A549 (cell line): ENCODE results near the gene TP53BP2. TPM values are rescaled to one million over a fixed set of nuclear protein-coding genes. Genes with fewer than 3 reads are reported as not detected.

Experiments
- ATAC-seq, 2 experiments: fragments of 200-7000 bp in 1 of 2; fragments of >200 bp in 1 of 2; cut with Nextera tagmentation in 1 of 2; cut with Tn5 transposase in 1 of 2; 3 replicates each; pipeline versions ENCODE4 v1.8.0 to v1.9.1; 2018 to 2020; ENCODE audit warnings: mild to moderate bottlenecking in 1 of 2, moderate library complexity in 1 of 2
- CTCF ChIA-PET: fragments of 300-600 bp; sonication (Branson Sonifier 250); formaldehyde crosslinking; extraction: SDS; loops from one replicate; lab custom pipeline; 2021; ENCODE audit warnings: antibody characterized with exemption, inconsistent platforms; lab: Yijun Ruan, JAX
- POLR2A ChIA-PET: fragments of 350-600 bp; formaldehyde crosslinking; extraction: SDS; loops from one replicate; lab custom pipeline; 2021; ENCODE audit warnings: antibody characterized with exemption, inconsistent platforms; lab: Yijun Ruan, JAX
- DNase-seq, 2 experiments: peaks; one replicate each; pipeline versions ENCODE4 v3.0.0 to v3.0.0-alpha.2; 2011 to 2016; ENCODE audit warnings: low read depth in 1 of 2, low spot score in 1 of 2
- FAIRE-seq: peaks from 2 replicates; lab custom pipeline; 2011; peaks lifted over from hg19 to GRCh38; lab: Jason Lieb, UNC
- H3K27ac ChIP-seq, 2 experiments: fragments of >200 bp; sonication (Bioruptor Twin); formaldehyde crosslinking; 3 replicates each; pipeline ENCODE4 v1.5.1; 2016 to 2017
- H3K4me1 ChIP-seq: fragments of >200 bp; sonication (Bioruptor Twin); formaldehyde crosslinking; 3 replicates; pipeline ENCODE4 v1.6.1; 2016
- H3K4me2 ChIP-seq: fragments of >200 bp; sonication (Bioruptor Twin); formaldehyde crosslinking; 3 replicates; pipeline ENCODE4 v1.6.1; 2016
- H3K4me3 ChIP-seq: fragments of >200 bp; sonication (Bioruptor Twin); formaldehyde crosslinking; 3 replicates; pipeline ENCODE4 v1.5.1; 2016
- H3K9me3 ChIP-seq: fragments of >200 bp; sonication (Bioruptor Twin); formaldehyde crosslinking; 3 replicates; pipeline ENCODE4 v1.6.1; 2016
- CBX2 ChIP-seq: fragments of 200-600 bp; sonication (generic); IDR thresholded peaks from 2 replicates; pipeline ENCODE4 v1.6.1; 2016; ENCODE audit warnings: low read depth, mild to moderate bottlenecking, borderline replicate concordance
- CBX8 ChIP-seq: fragments of 200-600 bp; sonication (generic); IDR thresholded peaks from 2 replicates; pipeline ENCODE4 v1.6.1; 2016
- CHD4 ChIP-seq: fragments of 200-600 bp; sonication (generic); IDR thresholded peaks from 2 replicates; pipeline ENCODE4 v1.6.1; 2016; ENCODE audit warnings: antibody characterized with exemption, mild to moderate bottlenecking, borderline replicate concordance
- EHF ChIP-seq: fragments of 250-450 bp; sonication (Bioruptor Pico); IDR thresholded peaks from 2 replicates; pipeline ENCODE4 v1.5.0; 2020; ENCODE audit warnings: mild to moderate bottlenecking
- EHMT2 ChIP-seq: fragments of 200-600 bp; sonication (generic); IDR thresholded peaks from 2 replicates; pipeline ENCODE4 v1.6.1; 2016; ENCODE audit warnings: antibody characterized with exemption, low read depth, mild to moderate bottlenecking, moderate library complexity
- EP300 ChIP-seq, 2 experiments: fragments of >200 bp; sonication (Bioruptor Twin); formaldehyde crosslinking; IDR thresholded peaks; 2 replicates in 1 of 2; 3 replicates in 1 of 2; pipeline ENCODE4 v1.6.1; 2016 to 2017
- FOSB ChIP-seq: fragments of 250-450 bp; sonication (Bioruptor Pico); IDR thresholded peaks from 2 replicates; pipeline ENCODE4 v1.5.0; 2020; ENCODE audit warnings: mild to moderate bottlenecking, moderate library complexity
- JUN ChIP-seq, 2 experiments: fragments of >200 bp; sonication (Bioruptor Twin); formaldehyde crosslinking; IDR thresholded peaks; 2 replicates in 1 of 2; 3 replicates in 1 of 2; pipeline ENCODE4 v1.6.1; 2016 to 2017
- MAZ ChIP-seq: fragments of 150-350 bp; IDR thresholded peaks from 2 replicates; pipeline ENCODE4 v1.6.1; 2014; ENCODE audit warnings: antibody characterized with exemption, low read depth, low read length, borderline replicate concordance
- MYC ChIP-seq: IDR thresholded peaks from 2 replicates; pipeline ENCODE4 v1.6.1; 2012; ENCODE audit warnings: mild to moderate bottlenecking, inconsistent platforms, low read length, improper control_type of control experiment, borderline replicate concordance
- NFE2L2 ChIP-seq: fragments of 150-350 bp; conservative IDR thresholded peaks from 2 replicates; pipeline ENCODE4 v1.6.1; 2014; ENCODE audit warnings: low read length
- PHF8 ChIP-seq: fragments of 200-600 bp; sonication (generic); IDR thresholded peaks from 2 replicates; pipeline ENCODE4 v1.6.1; 2016; ENCODE audit warnings: low read depth, mild to moderate bottlenecking, antibody characterized with exemption, moderate library complexity, borderline replicate concordance
- RARB ChIP-seq: fragments of 250-450 bp; sonication (Bioruptor Pico); IDR thresholded peaks from 2 replicates; pipeline ENCODE4 v1.8.0; 2021; ENCODE audit warnings: mild to moderate bottlenecking, moderate library complexity
- SMC3 ChIP-seq: fragments of >200 bp; sonication (Bioruptor Twin); formaldehyde crosslinking; IDR thresholded peaks from 3 replicates; pipeline ENCODE4 v1.6.1; 2018; ENCODE audit warnings: inconsistent platforms
- SREBF2 ChIP-seq: fragments of 450-650 bp; IDR thresholded peaks from 2 replicates; pipeline ENCODE4 v1.6.1; 2014; ENCODE audit warnings: mild to moderate bottlenecking, moderate library complexity
- TP53 ChIP-seq: fragments of 250-450 bp; sonication (Bioruptor Pico); IDR thresholded peaks from 2 replicates; pipeline ENCODE4 v1.5.0; 2021; ENCODE audit warnings: mild to moderate bottlenecking, moderate library complexity
- ZC3H11A ChIP-seq: fragments of 450-650 bp; IDR thresholded peaks from 2 replicates; pipeline ENCODE4 v1.6.1; 2014; ENCODE audit warnings: antibody characterized with exemption, mild to moderate bottlenecking
- ZFP36 ChIP-seq: fragments of 450-650 bp; IDR thresholded peaks from 2 replicates; pipeline ENCODE4 v1.6.1; 2014; ENCODE audit warnings: borderline replicate concordance; ENCODE audit not compliant: partially characterized antibody
- ZNF302 ChIP-seq: fragments of 250-450 bp; sonication (Bioruptor Pico); IDR thresholded peaks from 2 replicates; pipeline ENCODE4 v1.9.0; 2021; ENCODE audit warnings: inconsistent platforms, mild to moderate bottlenecking, moderate library complexity
- WGBS: methylation state at CpG from one replicate; pipeline ENCODE4 v1.1.6; 2017; ENCODE audit errors: missing lambda C conversion rate; 5-methylcytosine and 5-hydroxymethylcytosine counted together
- polyA plus RNA-seq, 4 experiments: library from polyadenylated mRNA; depleted of rRNA in 3 of 4; stranded (reverse); fragments of >200 nt; fragmentation: RNase III in 1 of 4; extraction: RNeasy Plus Mini Kit Qiagen cat#74134 plus additional on column Dnase treatment in 1 of 4; gene quantifications; 2 replicates in 3 of 4; 3 replicates in 1 of 4; pipeline ENCODE4 v1.2.3, GENCODE V29; 2011 to 2017
- TF ChIP-seq, protein P1 (sequence below): fragments of 250-450 bp; sonication (Bioruptor Pico); IDR thresholded peaks from 2 replicates; pipeline ENCODE4 v1.5.0; 2021; ENCODE audit warnings: mild to moderate bottlenecking, moderate library complexity, borderline replicate concordance
- TF ChIP-seq, protein P2 (sequence below): fragments of 450-650 bp; IDR thresholded peaks from 2 replicates; pipeline ENCODE4 v1.6.1; 2014; ENCODE audit warnings: antibody characterized with exemption
- TF ChIP-seq, protein P3 (sequence below): fragments of >200 bp; sonication (Bioruptor Twin); formaldehyde crosslinking; IDR thresholded peaks from 3 replicates; pipeline ENCODE4 v1.6.1; 2016
- TF ChIP-seq, protein P4 (sequence below): fragments of >200 bp; sonication (Bioruptor Twin); formaldehyde crosslinking; IDR thresholded peaks from 3 replicates; pipeline ENCODE4 v1.5.1; 2016

TP53BP2 gene
- polyA plus RNA-seq, 2 of the 4 experiments (the other 2 are of a cell fraction) = 14.0 to 33.5 TPM

DNA sequence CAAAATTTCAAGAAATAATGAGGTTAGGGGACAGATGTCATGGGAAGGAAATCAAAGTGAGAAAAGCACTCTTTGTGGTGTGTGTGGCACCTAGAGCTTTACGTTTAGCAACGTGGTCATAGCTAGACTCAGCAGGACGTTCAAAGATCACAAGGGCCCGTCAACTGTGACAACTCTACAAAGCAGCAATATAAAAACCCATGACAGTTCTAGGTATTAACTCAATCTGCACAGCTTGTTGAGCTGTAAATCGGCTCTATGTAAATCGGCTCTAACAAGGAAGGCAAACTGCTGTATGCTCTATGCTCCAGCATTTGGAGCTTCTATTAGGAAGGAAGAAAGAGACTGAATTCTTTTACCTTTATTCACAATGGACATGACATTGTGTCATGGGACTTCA, 64.8 kb downstream of the TP53BP2 start:
- H3K4me1 ChIP-seq = peaks cover 7% of the 10 kb centered on the region
- TF ChIP-seq RARB (CRISPR knock-in tag) (no peak), MYC (no peak), CBX2 (no peak)
- TF ChIP-seq, protein P1, sequence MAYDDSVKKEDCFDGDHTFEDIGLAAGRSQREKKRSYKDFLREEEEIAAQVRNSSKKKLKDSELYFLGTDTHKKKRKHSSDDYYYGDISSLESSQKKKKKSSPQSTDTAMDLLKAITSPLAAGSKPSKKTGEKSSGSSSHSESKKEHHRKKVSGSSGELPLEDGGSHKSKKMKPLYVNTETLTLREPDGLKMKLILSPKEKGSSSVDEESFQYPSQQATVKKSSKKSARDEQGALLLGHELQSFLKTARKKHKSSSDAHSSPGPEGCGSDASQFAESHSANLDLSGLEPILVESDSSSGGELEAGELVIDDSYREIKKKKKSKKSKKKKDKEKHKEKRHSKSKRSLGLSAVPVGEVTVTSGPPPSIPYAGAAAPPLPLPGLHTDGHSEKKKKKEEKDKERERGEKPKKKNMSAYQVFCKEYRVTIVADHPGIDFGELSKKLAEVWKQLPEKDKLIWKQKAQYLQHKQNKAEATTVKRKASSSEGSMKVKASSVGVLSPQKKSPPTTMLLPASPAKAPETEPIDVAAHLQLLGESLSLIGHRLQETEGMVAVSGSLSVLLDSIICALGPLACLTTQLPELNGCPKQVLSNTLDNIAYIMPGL (CRISPR knock-in tag) = no peak
- TF ChIP-seq, all 56 proteins: peak for 0
- Histone ChIP-seq H3K4me3 (no peak overlapping the region), H3K27ac (no peak overlapping the region), H3K9me3 (no peaks in the 10 kb centered on the region), H3K4me2 (no peak overlapping the region)
- ChIA-PET POLR2A (interaction anchor here (1.3 kb wide), 1 partner anchor 9 kb away, joined by 6 read pairs; no protein-coding TSS in a partner anchor), CTCF (interaction anchor here (1.3 to 2.7 kb wide), 5 partner anchors 11 to 83 kb away, joined by 3 to 7 read pairs (median 4); partner anchors contain the start of genes CAPN2 and TP53BP2)
- WGBS = 81% methylated on average over 6 of the region's 6 CpGs
- ATAC-seq = no peak
- DNase-seq = no peak
- FAIRE-seq = no peak

DNA sequence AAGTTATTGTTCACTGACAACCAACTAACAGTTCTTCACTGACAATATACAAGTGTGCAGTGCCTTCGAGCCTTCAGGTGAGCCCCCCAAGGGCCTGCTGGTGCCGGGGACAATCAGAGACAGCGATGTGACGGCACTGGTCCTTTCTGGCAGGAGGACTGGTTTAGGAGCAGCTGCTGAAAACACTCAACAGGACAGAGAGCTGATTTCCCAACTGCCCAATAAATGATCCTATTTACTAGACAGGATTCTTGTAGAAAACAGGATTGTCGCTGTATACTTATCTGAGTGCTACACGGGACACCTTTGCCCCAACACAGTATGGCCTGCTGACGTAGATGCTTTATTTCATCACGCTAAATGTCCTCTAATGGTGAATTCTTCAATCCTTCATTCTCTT, 65.4 kb downstream of the TP53BP2 start:
- ATAC-seq = no peak
- Histone ChIP-seq H3K27ac (no peak overlapping the region), H3K4me3 (no peak overlapping the region), H3K9me3 (no peaks in the 10 kb centered on the region), H3K4me1 (peaks cover 13% of the 10 kb centered on the region), H3K4me2 (no peak overlapping the region)
- TF ChIP-seq ZFP36 (no peak), CBX8 (no peak), SREBF2 (no peak), CHD4 (no peak), MAZ (no peak), PHF8 (no peak), CBX2 (no peak)
- TF ChIP-seq, protein P2, sequence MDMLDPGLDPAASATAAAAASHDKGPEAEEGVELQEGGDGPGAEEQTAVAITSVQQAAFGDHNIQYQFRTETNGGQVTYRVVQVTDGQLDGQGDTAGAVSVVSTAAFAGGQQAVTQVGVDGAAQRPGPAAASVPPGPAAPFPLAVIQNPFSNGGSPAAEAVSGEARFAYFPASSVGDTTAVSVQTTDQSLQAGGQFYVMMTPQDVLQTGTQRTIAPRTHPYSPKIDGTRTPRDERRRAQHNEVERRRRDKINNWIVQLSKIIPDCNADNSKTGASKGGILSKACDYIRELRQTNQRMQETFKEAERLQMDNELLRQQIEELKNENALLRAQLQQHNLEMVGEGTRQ = no peak
- no peak for DNase-seq
- 95% methylated on average over 8 of the region's 8 CpGs for WGBS
- ChIA-PET CTCF (interaction anchor here (1.2 to 2.7 kb wide), 6 partner anchors 10 to 82 kb away, joined by 3 to 7 read pairs (median 4); partner anchors contain the start of genes CAPN2 and TP53BP2), POLR2A (no interaction called here)
- FAIRE-seq = no peak

DNA sequence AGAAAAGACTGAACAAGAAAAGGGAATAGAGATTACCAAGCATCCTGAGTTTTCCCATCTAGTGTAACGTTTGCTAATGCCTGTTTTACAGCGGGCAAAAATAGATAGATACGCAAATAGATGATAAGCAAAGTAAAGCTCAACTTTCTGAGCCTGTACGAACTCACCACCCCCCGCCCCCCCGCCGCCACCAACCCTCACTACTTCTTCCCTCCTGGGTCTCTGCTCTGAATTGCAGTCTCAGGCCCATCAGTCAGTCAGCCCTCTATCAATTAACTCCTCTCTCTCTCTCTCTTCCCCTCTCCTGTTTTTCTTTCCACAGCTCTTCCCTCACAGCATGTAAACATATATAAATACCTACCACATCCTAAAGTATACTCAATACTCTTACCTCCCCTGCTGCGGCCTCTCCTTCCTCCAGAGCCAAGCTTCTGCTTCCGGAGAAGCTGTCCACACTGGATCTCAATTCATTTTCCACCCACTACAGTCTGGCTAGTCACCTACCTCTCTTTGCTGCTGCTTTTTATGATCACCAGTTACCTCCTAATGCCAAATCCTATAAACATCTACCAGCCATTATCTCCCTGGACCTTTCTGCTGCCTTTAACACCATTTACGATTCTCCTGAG, 68.8 kb downstream of the TP53BP2 start:
- peaks cover 44% of the 10 kb centered on the region for H3K4me1 ChIP-seq
- TF ChIP-seq EHF (CRISPR knock-in tag) (no peak), SMC3 (no peak), NFE2L2 (no peak), EP300 (IDR thresholded peaks at IDR 0.05) (no peak), ZC3H11A (no peak), TP53 (CRISPR knock-in tag) (no peak), MAZ (no peak), EHMT2 (no peak), ZNF302 (CRISPR knock-in tag) (no peak), JUN (IDR thresholded peaks at IDR 0.05) (no peak), CBX8 (no peak), FOSB (no peak)
- TF ChIP-seq, protein P3, sequence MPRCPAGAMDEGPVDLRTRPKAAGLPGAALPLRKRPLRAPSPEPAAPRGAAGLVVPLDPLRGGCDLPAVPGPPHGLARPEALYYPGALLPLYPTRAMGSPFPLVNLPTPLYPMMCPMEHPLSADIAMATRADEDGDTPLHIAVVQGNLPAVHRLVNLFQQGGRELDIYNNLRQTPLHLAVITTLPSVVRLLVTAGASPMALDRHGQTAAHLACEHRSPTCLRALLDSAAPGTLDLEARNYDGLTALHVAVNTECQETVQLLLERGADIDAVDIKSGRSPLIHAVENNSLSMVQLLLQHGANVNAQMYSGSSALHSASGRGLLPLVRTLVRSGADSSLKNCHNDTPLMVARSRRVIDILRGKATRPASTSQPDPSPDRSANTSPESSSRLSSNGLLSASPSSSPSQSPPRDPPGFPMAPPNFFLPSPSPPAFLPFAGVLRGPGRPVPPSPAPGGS = no peak
- TF ChIP-seq, protein P1 (CRISPR knock-in tag) = no peak
- TF ChIP-seq, protein P4, sequence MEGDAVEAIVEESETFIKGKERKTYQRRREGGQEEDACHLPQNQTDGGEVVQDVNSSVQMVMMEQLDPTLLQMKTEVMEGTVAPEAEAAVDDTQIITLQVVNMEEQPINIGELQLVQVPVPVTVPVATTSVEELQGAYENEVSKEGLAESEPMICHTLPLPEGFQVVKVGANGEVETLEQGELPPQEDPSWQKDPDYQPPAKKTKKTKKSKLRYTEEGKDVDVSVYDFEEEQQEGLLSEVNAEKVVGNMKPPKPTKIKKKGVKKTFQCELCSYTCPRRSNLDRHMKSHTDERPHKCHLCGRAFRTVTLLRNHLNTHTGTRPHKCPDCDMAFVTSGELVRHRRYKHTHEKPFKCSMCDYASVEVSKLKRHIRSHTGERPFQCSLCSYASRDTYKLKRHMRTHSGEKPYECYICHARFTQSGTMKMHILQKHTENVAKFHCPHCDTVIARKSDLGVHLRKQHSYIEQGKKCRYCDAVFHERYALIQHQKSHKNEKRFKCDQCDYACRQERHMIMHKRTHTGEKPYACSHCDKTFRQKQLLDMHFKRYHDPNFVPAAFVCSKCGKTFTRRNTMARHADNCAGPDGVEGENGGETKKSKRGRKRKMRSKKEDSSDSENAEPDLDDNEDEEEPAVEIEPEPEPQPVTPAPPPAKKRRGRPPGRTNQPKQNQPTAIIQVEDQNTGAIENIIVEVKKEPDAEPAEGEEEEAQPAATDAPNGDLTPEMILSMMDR = no peak
- TF ChIP-seq, all 56 proteins: peak for 0
- no peak overlapping the region; the same call in 2 of the 3 replicates for H3K4me2 ChIP-seq
- peak overlapping the region in 1 of 2 experiments; percentile 89; a peak in 4 of 6 replicates for H3K27ac ChIP-seq
- POLR2A ChIA-PET = no interaction called here
- no peaks in the 10 kb centered on the region for H3K9me3 ChIP-seq
- H3K4me3 ChIP-seq = no peak overlapping the region
- CTCF ChIA-PET = interaction anchor here (3.1 kb wide), 1 partner anchor 28 kb away, joined by 12 read pairs; no protein-coding TSS in a partner anchor
- ATAC-seq (no peak), DNase-seq (no peak), FAIRE-seq (no peak)
- WGBS = 88% methylated on average over 10 of the region's 10 CpGs
